HG03442 (cell line): Measurements from ENCODE around the gene OPCML.

Experiments used
- ATAC-seq: cut with Tn5 transposase; IDR thresholded peaks from one replicate; pipeline ENCODE4 v1.9.1; 2021; ENCODE audit warnings: mild to moderate bottlenecking, moderate library complexity; ENCODE audit not compliant: unreplicated experiment

The OPCML gene

DNA sequence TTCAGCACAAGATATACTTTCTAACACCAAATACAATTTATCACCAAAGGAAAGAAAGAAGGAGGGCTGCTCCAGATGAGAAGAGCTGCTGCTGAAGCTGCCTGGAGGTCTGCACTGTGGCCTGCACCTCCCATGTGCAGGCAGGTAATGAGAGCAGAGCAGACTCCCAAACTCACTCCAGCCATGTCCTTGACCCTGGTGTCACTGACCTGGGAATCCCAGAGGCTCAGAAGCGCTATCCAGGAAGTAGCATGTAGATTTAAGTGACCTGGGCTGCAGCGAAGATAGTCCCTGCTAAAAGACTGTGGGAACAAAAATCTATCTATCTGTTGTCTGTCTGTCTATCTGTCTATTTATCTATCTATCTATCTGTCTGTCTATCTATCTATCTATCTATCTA, 816.3 kb downstream of the OPCML start:
- no peak for ATAC-seq

DNA sequence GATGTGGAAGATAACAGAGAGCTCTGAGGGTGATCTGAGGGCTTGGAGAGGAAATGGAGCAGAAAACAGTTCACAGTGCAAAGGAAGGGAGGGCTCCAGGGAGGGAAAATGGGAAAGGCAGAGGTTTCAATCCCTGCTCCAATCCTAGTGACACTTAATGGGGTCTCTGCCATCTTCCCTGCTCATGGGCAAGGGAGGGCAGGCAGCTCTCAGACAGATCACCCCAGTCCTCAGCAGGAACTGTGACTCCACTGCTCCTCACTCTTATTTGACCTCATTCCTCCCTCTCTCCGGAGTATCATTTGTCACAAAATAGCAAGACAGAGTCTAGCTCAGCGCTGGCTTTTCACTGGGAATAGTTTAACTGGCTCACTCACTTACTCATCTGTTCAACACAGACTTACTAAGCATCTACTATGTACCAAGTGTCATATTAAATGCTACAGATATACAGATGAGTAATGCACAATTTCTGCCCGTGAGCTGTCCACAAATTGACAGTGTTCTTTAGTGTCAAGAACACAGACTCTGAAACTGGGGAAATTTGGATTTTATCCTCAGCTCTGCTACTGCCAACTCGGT, 817.4 kb downstream of the OPCML start:
- no peak for ATAC-seq

DNA sequence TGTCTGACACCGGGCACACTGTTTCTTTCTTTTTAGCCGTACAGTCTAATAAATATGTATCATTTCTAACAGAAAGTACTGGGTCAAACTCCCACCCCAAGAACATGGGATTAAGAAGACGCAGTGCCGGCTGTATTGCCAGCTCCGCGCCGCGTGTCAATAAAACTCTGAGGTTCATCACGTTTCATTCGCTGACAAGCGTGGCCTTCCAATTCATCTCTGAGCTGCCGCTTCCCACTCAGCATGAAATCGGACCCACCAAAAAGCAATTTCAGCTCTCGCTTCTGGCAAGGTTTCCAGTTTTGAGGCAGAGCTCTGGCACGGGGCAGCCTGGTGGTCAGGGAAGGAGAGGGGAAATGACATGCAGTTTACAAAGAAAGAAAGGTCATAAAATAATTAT, 819.8 kb downstream of the OPCML start:
- ATAC-seq, result no peak

DNA sequence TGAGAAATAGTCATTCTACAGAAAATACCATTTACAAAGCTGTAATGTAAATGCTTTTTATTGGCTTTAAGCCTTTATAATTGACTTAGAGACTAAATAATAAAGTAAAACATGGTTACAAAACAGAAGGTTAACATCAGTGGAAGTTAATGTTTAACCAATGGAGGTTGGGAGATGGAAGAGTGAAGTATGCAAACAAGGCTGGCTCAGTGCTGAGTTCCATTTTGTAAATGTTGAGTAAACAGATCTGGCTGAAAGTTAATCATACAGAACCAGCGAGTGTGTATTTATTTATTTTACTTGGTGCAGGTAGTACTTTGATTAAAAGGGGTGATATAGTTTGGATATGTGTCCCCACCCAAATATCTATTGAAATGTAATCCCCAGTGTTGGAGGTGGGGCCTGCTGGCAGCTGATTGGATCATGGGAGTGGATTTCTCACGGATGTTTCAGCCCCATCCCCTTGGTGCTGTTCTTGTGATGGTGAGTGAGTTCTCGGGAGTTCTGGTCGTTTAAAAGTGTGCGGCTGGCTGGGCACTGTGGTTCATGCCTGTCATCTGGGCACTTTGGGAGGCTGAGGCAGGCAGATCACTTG, 827.4 kb downstream of the OPCML start:
- ATAC-seq, result no peak

DNA sequence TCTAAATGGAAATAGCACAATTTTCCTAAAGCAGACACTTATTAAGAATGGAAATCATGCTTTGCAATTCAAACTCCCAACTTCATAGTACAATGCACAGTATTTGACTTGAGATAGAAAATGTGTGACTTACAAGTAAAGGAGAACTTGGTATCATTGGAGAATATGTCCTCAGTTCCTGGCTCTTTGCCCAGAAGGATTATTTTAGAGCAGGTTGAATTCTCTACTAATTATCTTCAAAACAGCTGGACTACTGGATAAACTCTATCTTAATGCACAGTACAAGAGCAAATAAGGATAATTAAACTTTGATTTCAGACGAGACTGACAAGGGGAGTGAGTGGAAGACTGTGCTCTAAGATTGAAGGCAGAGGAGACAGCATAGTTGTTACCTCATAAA, 839.4 kb downstream of the OPCML start:
- ATAC-seq, result no peak

DNA sequence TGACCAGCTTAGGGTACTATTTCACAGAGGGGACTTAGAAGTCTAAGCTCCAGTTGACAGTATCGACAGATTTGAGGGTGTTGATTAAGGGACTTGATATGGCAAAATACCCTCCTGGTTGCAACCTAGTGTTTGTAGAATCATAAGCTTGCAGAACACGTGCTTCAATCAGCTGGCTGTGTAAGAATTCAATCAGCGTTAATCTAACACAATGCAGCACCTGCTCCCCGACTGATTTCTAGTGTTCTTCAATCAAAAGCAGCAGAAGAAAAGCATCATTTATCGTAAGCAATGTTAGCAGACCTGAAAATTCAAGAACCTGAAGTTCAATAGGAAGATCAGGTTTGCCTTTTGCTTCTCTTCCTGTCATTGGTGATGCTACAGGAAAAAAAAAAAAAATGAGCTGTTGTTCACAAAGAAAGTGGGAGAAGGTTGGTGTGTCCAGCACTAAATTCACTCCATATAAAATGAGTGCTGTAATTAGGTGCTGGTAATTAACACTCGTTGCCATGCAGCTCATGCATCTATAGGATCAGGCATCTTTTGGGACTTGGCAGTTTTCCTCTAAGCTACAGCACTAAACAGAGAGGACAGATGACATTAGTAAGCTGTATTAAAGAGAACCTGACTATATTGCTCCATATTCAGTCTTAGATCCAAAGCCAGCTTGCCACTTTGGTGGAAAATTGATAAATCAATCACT, 840.3 kb downstream of the OPCML start:
- no peak for ATAC-seq

DNA sequence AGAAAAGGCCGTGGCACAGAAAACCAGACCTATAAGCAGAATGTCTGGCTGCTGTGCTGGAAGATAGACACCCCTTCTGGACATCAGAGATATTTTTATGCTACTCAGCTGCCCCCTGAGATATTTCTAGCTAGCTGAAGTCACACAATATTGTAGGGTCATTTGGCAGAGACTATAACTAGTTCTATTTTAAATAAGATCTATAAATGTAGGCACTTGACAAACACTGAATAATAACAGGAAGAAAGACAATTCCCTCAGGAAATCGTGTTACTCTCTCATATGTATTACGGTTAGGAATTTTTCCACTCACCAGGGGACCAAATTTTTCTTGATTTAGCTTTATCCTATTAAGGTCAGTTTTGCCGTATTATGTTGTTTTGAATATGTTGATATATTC, 845.4 kb downstream of the OPCML start:
- no peak for ATAC-seq

DNA sequence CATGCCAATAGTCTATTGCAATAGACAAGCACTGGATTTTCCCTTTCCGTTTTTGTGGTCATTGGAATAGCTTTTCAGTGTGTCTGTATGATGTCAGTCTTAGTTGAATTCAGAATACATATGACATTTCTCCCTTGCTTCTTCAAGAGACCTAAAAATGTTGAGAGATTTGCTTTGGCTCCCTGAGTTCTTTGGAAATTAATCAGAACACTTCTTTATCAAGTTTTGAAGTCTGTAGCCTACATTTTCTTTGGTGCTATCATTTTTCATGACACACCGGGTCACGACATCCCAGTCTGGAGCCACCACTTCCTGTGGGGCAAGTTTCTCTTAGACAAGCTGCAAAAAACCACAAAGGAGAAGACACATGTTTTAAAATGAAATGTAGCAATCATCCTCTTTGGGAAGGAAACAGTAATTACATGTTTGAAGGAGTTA, 847.1 kb downstream of the OPCML start:
- no peak for ATAC-seq

DNA sequence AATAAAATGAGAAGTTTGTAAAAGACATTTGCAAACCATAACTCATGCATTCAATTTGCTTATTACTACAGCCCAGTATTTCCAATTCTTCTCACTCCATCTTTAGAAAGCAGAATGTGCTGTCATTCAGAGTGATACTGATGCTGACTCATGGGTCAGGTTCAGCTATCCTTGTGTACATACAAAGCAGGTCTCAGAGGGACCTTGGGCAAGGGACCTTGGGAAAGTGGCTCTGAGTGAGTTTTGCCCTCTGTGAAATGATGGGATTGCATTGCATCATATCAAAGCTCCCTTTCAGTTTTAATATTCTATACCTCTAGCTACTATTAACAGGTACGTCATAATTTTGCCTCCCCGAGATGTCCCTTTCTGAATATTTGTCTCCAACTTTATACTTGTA, 848.7 kb downstream of the OPCML start:
- ATAC-seq, result no peak

DNA sequence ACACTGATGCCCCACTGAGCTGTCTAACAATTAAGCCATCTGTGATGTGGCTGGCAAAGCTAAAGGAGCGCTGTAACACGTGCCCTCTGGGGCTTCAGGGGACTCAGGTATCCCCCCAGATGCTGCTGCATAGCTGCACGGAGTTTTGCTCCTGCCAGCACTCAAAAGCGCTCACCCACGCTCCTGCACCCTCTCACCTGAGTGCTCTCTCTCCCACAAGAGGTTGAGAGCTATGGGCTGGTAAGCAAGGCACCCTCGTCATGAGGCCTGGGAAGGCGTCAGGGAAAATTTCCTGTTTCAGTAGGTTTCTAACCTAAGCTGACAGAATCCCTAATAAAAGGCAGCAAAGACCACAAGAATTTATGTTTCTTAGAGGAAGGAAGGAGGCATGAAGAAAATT, 850.3 kb downstream of the OPCML start:
- no peak for ATAC-seq

DNA sequence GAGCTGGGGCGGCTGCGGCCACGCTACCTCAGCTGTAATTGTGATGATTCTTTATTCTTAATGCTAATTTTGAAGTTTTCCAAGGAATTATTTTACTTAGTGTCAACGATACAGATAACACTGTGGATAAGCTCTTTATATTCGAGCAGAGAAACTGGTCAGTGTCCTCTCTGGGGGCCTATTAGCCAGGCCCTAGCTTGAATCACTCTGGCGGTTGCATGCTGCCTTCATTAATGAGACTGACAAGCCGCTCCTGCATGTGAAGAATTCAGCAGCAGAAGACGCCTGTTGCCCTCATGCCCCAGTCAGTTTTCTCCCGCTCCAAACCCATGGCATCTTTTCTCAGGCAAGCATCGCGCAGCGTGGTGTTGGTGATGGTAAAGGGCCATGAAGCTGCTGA, 851.7 kb downstream of the OPCML start:
- no peak for ATAC-seq

DNA sequence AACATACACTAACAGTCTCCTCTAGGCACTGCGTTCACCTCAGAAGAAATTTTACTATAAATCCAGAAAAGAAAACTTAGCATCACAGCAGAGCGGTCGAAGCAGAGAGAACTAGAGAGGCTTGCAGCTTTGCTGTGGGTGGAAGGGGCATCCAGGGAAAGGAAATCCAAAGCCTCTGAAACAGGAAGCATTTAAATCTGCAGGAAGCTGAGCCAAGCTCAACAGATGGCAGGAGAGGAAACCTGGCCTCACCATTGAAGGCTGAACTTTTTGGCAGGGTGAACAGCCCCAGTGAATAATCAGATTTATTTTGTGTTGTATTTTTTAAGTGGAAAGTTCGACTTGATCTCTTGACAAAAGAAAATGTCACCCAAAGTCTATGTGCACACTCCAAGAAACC, 858.1 kb downstream of the OPCML start:
- no peak for ATAC-seq

DNA sequence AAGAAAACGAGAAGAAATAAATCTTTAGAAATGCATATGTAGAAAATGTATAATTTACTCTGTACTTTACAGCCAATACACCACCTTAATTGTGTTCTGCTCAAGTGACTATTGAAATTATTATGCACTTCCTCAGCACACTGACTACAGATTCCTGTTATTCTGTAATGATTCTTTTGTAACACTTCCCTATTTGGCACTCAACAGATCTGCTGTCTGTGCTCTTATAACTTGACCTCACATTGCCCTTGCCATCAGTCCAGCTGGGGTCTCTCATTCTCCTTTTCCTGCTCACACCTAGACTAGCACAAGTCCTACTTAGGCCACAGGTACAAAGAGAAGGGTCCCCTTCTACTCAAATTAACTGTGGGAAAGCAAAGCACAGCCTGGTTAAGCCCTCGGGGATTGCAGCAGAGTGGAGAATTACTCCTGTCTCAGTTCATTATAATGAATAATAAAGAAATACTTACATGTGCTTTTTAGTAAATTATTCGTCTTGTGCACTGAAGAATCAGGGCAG, 860.4 kb downstream of the OPCML start:
- ATAC-seq, result no peak

DNA sequence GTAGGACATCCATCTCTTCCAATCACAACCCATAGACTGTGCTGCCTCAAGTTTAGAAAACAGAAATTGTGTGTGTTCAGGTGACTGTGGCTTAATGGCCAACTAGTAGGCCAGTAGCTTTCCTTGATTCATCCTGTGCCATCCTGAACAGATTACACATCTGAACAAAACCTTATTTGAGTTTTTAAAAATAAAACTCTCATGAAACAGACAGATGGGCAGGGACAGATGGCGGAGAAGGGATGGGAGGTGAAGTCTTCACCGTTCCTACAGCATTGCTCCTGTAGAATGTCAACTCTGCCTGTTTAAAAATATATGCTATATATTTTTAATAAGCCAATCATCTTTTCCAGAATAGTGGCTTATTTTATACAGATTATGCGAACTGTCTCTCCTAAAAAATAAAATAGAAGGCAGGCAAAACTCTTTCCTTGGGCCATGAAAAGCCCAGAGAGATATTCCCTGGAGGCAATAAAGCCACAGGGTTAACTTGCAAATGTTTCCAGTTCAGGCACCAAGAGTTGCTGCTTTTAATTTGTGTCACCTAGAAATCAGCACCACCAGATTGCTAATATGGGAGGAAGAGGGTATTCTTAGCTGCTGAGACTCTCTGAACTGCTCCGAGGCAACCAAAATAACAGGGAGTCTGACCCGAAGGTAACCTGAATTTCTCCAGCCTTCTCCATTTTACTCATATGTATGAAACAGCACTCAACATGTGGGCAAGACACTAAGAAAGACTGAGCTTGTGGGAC, 861.2 kb downstream of the OPCML start:
- no peak for ATAC-seq

DNA sequence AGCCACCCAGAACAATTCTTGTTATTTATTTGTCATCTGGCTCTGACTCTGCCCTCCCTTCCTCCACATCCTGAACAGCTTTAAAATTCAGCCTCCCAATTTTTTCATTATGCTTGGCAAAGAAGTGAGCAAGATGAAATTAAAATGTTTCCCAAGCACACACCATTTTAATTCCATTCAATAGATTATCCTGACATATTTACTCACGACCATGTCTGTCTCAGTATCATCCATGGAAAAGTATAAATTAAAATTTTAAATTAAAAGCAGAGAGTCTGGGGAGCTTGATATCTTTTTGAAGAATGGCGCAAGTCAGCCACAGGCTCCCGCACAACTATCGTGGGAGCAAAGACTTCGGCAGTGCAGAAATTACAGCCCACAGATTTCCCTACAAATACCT, 862.4 kb downstream of the OPCML start:
- ATAC-seq, result no peak

DNA sequence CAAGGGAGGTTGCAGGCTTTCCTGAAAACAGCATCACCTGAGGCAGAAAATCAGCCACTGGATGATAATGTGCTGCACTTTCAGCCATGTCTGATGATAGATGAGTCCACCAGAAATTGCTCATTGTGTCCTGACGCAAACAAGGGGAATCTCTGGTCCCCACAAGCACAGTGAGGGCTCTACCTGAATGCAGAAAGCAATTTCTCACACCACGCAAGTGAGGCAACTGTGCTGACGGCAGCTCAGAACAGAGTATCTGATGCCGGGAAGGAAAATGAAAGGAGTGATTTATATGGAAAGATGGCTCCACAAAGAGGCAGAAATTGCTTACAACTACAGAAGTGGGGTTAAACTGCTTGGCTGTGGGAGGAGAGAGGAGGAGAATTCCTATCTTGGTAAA, 867.1 kb downstream of the OPCML start:
- ATAC-seq, result no peak

DNA sequence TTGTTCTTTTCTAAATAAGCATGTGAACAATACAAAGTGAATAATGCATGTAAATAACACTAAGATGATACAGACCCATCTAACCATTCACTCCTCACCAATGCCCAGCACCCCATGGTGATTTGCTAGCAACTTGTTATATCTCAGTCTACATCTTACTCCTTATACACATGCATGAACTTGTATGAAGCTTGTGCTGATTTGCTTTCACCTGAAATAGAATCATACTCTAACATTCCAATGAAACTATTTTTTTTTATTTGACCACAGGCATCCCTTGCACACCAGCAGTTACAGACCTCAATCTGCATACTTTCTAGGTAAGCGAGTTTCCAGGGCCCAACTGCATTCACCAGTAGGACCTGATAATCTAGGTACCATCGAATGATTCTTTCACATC, 873.6 kb downstream of the OPCML start:
- no peak for ATAC-seq

DNA sequence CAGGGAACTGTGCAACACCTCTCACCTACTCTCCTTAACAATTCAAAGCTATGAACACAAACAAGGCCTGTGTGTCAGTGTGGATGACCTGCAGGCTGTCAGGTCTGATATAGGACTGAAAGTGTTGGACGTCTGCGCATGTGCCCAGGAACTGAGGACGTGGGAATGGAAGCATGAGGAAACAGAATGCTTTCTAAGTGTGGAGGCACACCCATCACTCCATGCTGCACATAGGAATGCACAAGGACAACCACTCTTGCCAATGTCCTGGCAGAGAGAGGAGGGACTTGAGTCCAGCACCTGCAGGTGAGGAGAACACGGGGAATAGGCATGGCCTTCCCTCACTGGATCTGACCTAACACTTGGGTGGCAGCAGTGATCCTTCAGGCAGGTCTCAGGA, 874.3 kb downstream of the OPCML start:
- ATAC-seq, result no peak

DNA sequence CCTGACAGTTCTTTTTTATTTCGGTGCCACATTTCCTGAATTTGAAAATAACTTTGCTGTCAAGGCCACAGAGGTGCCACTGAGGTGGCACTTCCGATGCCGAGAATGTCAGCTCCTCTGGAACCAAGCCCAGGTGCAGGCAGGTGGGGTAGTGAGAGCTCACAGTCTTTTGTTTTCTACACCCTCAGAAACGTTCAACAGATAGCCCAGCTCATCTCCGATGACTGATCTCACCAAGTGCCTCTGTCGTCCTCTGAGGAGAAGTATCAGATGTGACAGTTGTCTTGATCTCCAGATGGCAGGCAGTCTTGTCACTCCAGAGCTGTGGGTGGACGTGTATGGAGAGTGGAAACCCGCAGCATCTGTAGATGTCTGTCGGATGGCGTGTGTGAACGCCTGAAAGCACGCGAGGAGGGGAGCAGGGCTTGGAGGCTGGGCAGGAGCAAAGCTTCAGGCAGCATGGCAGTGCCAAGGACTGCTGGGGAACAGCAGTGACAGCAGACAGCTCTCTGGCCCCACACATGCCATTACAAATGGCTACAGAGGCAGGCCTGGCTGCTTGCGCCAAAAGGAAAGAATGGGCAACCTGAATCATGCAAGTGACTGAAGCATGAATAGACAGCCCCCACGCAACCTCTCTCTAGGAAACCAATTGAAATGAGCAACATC, 877.0 kb downstream of the OPCML start:
- no peak for ATAC-seq

DNA sequence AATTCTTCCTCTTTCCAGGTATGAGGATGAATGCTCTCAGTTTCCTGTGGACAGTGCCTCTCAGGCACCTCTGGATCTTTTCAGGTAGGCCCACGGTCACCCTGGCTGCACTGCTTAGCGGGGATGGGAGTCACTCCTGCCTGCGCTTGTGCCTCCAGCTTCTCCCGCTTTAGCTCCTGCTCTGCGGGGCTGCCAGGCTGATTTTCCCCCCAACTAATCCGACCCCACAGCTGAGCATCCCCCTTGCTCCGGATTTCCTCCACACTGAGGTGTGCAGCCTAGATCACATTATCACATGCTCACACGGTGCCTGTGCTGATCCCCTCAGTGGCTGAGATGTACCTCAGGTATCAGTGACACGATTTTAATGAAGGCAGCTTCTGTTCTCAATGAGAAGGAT, 879.1 kb downstream of the OPCML start:
- ATAC-seq, result no peak
